ENCODE results near the gene NSUN6.

Gene NSUN6

GRCh38 chr10:18557960-18558359 lies 93.4 kb downstream of the NSUN6 start:
- no peak for DNase-seq (ENCODE audit: low read depth)

- no peak for DNase-seq (ENCODE audit: low read depth)
Measured at GRCh38 chr10:18556522-18557147, 94.8 kb downstream of the NSUN6 start.

GRCh38 chr10:18554479-18554878 lies 96.9 kb downstream of the NSUN6 start:
- no peak for DNase-seq (ENCODE audit: low read depth)

- no peak for DNase-seq (ENCODE audit: low read depth)
Measured at GRCh38 chr10:18551473-18551872, 99.9 kb downstream of the NSUN6 start.

GRCh38 chr10:18549105-18549504 lies 102.3 kb downstream of the NSUN6 start:
- DNase-seq (ENCODE audit: low read depth): no peak

- DNase-seq (ENCODE audit: low read depth): no peak
Measured at GRCh38 chr10:18545621-18546305, 105.6 kb downstream of the NSUN6 start.

GRCh38 chr10:18542832-18543231 lies 108.6 kb downstream of the NSUN6 start:
- no peak for DNase-seq (ENCODE audit: low read depth)

GRCh38 chr10:18540195-18540594 lies 111.2 kb downstream of the NSUN6 start:
- DNase-seq (ENCODE audit: low read depth): no peak

- DNase-seq (ENCODE audit: low read depth): no peak
Measured at GRCh38 chr10:18539335-18539734, 112.1 kb downstream of the NSUN6 start.

- DNase-seq (ENCODE audit: low read depth): no peak
Measured at GRCh38 chr10:18533896-18534295, 117.5 kb downstream of the NSUN6 start.

GRCh38 chr10:18532881-18533535 lies 118.4 kb downstream of the NSUN6 start:
- no peak for DNase-seq (ENCODE audit: low read depth)

GRCh38 chr10:18528292-18528691 lies 123.1 kb downstream of the NSUN6 start:
- no peak for DNase-seq (ENCODE audit: low read depth)

GRCh38 chr10:18527687-18528086 lies 123.7 kb downstream of the NSUN6 start:
- no peak for DNase-seq (ENCODE audit: low read depth)

GRCh38 chr10:18523858-18524257 lies 127.5 kb downstream of the NSUN6 start:
- DNase-seq (ENCODE audit: low read depth): no peak

GRCh38 chr10:18523025-18523424 lies 128.4 kb downstream of the NSUN6 start:
- peak; percentile 3 for DNase-seq (ENCODE audit: low read depth)

GRCh38 chr10:18516851-18517250 lies 134.5 kb downstream of the NSUN6 start:
- no peak for DNase-seq (ENCODE audit: low read depth)

- no peak for DNase-seq (ENCODE audit: low read depth)
Measured at GRCh38 chr10:18514537-18514936, 136.8 kb downstream of the NSUN6 start.

- DNase-seq (ENCODE audit: low read depth): no peak
Measured at GRCh38 chr10:18508587-18508986, 142.8 kb downstream of the NSUN6 start.

GRCh38 chr10:18505456-18506118 lies 145.8 kb downstream of the NSUN6 start:
- peak; percentile 27 for DNase-seq (ENCODE audit: low read depth)

GRCh38 chr10:18504161-18504560 lies 147.2 kb downstream of the NSUN6 start:
- no peak for DNase-seq (ENCODE audit: low read depth)

GRCh38 chr10:18501629-18502028 lies 149.8 kb downstream of the NSUN6 start:
- no peak for DNase-seq (ENCODE audit: low read depth)

GRCh38 chr10:18501198-18501597 lies 150.2 kb downstream of the NSUN6 start:
- DNase-seq (ENCODE audit: low read depth): peak; percentile 30

GRCh38 chr10:18500576-18500975 lies 150.8 kb downstream of the NSUN6 start:
- no peak for DNase-seq (ENCODE audit: low read depth)
